Endodermal cell (in vitro differentiated cells): Measurements from ENCODE around the gene BDKRB1. TPM values are rescaled to one million over a fixed set of nuclear protein-coding genes. Genes with fewer than 3 reads are reported as not detected.

Experiments
- DNase-seq: peaks from one replicate; pipeline ENCODE4 v3.0.0-alpha.2; 2017
- H3K27ac ChIP-seq: 2 replicates; pipeline ENCODE4 v1.5.1; 2013; ENCODE audit warnings: mild to moderate bottlenecking, low read depth, low read length, moderate library complexity
- H3K27me3 ChIP-seq: 2 replicates; pipeline ENCODE4 v1.6.1; 2013; ENCODE audit warnings: mild to moderate bottlenecking, low read length, moderate library complexity; ENCODE audit not compliant: insufficient read depth, control insufficient read depth, poor library complexity, severe bottlenecking
- H3K36me3 ChIP-seq: 2 replicates; pipeline ENCODE4 v1.7.0; 2013; ENCODE audit warnings: mild to moderate bottlenecking, low read length, moderate library complexity; ENCODE audit not compliant: control insufficient read depth, insufficient read depth
- H3K4me1 ChIP-seq: one replicate; pipeline ENCODE4 v1.7.0; 2013; ENCODE audit warnings: low read length; ENCODE audit not compliant: control insufficient read depth, insufficient read depth
- H3K4me3 ChIP-seq: 2 replicates; pipeline ENCODE4 v1.5.1; 2013; ENCODE audit warnings: mild to moderate bottlenecking, low read length, moderate library complexity
- H3K9ac ChIP-seq: 2 replicates; pipeline ENCODE4 v1.6.1; 2013; ENCODE audit warnings: mild to moderate bottlenecking, low read length, moderate library complexity; ENCODE audit not compliant: poor library complexity, severe bottlenecking; ENCODE audit errors: extremely low read depth
- H3K9me3 ChIP-seq: 2 replicates; pipeline ENCODE4 v1.6.1; 2013; ENCODE audit warnings: mild to moderate bottlenecking, low read length, moderate library complexity; ENCODE audit not compliant: control insufficient read depth
- H3K27ac Mint-ChIP-seq: 2 replicates; pipeline ENCODE4 v1.8.0; 2020; ENCODE audit warnings: mixed read lengths
- H3K27me3 Mint-ChIP-seq: 2 replicates; pipeline ENCODE4 v1.8.0; 2021; ENCODE audit warnings: mild to moderate bottlenecking, mixed read lengths; ENCODE audit not compliant: insufficient read depth
- H3K36me3 Mint-ChIP-seq: 2 replicates; pipeline ENCODE4 v1.8.0; 2020; ENCODE audit warnings: low read depth, mixed read lengths
- H3K4me1 Mint-ChIP-seq: 2 replicates; pipeline ENCODE4 v1.8.0; 2020; ENCODE audit warnings: mixed read lengths
- H3K4me3 Mint-ChIP-seq: 2 replicates; pipeline ENCODE4 v1.8.0; 2020; ENCODE audit warnings: mild to moderate bottlenecking, moderate library complexity, mixed read lengths
- H3K9me3 Mint-ChIP-seq: 2 replicates; pipeline ENCODE4 v1.8.0; 2020; ENCODE audit warnings: mild to moderate bottlenecking, mixed read lengths
- CTCF ChIP-seq: fragments of 200-600 bp; sonication (generic); conservative IDR thresholded peaks from 2 replicates; pipeline ENCODE4 v1.5.0; 2021; ENCODE audit warnings: antibody characterized with exemption, mild to moderate bottlenecking
- WGBS, 2 experiments: methylation state at CpG; one replicate each; pipeline versions ENCODE4 v1.1.5 to v1.1.7; 2013; ENCODE audit warnings: missing lambda C conversion rate in 2 of 2, mixed read lengths in 1 of 2; ENCODE audit not compliant: insufficient coverage in 1 of 2, insufficient read length in 1 of 2; 5-methylcytosine and 5-hydroxymethylcytosine counted together
- total RNA-seq, 2 donors: library from RNA; stranded (reverse); fragmentation: NEBNext Ultra II Directional in 1 of 2; extraction: Animal tissue kit (Norgen Biotek cat#: 25700) in 1 of 2; gene quantifications; 2 replicates in 1 of 2; 3 replicates in 1 of 2; pipeline ENCODE4 v1.2.1, GENCODE V29; 2021

The BDKRB1 gene
- total RNA-seq, 2 donors from 2014 or later = 0.24 TPM; not detected in 1

- peaks cover 4% of the 10 kb centered on the region for H3K36me3 Mint-ChIP-seq
- Histone ChIP-seq H3K4me3 (no peak overlapping the region), H3K27me3 (no peaks in the 10 kb centered on the region), H3K27ac (no peak overlapping the region), H3K9ac (no peak overlapping the region), H3K4me1 (no peaks in the 10 kb centered on the region), H3K36me3 (no peaks in the 10 kb centered on the region), H3K9me3 (peaks cover 35% of the 10 kb centered on the region)
- H3K27ac Mint-ChIP-seq = no peak overlapping the region
- peaks cover 37% of the 10 kb centered on the region for H3K9me3 Mint-ChIP-seq
- 87 to 92% methylated on average over 3 to 5 of the region's 5 CpGs for WGBS, 2 experiments
- peaks cover 13% of the 10 kb centered on the region for H3K4me1 Mint-ChIP-seq
- H3K4me3 Mint-ChIP-seq = no peak overlapping the region
- H3K27me3 Mint-ChIP-seq = peaks cover 3% of the 10 kb centered on the region
- no peak for TF ChIP-seq CTCF
- DNase-seq = no peak
These were observed 18.1 kb downstream of the BDKRB1 start for GRCh38 chr14:96274122-96274521.

- DNase-seq = no peak
- peaks cover 35% of the 10 kb centered on the region for H3K9me3 ChIP-seq
- no peak overlapping the region for H3K27ac ChIP-seq
- no peak for TF ChIP-seq CTCF
- no peaks in the 10 kb centered on the region for H3K4me1 ChIP-seq
- peaks cover 37% of the 10 kb centered on the region for H3K9me3 Mint-ChIP-seq
- H3K36me3 Mint-ChIP-seq = peaks cover 6% of the 10 kb centered on the region
- H3K4me3 Mint-ChIP-seq = no peak overlapping the region
- H3K36me3 ChIP-seq = no peaks in the 10 kb centered on the region
- no peaks in the 10 kb centered on the region for H3K27me3 ChIP-seq
- H3K9ac ChIP-seq = no peak overlapping the region
- H3K27me3 Mint-ChIP-seq = peaks cover 3% of the 10 kb centered on the region
- H3K4me1 Mint-ChIP-seq = peaks cover 13% of the 10 kb centered on the region
- H3K27ac Mint-ChIP-seq = no peak overlapping the region
- 95 to 96% methylated on average over 6 of the region's 6 CpGs for WGBS, 2 experiments
- H3K4me3 ChIP-seq = no peak overlapping the region
These were observed 18.5 kb downstream of the BDKRB1 start for GRCh38 chr14:96274543-96274942.

GRCh38 chr14:96275177-96276112 lies 19.4 kb downstream of the BDKRB1 start:
- no peaks in the 10 kb centered on the region for H3K36me3 ChIP-seq
- Mint-ChIP-seq H3K4me1 (peaks cover 11% of the 10 kb centered on the region), H3K4me3 (no peak overlapping the region), H3K9me3 (peaks cover 37% of the 10 kb centered on the region), H3K36me3 (peaks cover 6% of the 10 kb centered on the region), H3K27ac (no peak overlapping the region), H3K27me3 (peaks cover 3% of the 10 kb centered on the region)
- no peak overlapping the region for H3K9ac ChIP-seq
- H3K27ac ChIP-seq = no peak overlapping the region
- no peaks in the 10 kb centered on the region for H3K27me3 ChIP-seq
- peak; percentile 98 for TF ChIP-seq CTCF
- WGBS, 2 experiments = 31 to 34% methylated on average over 7 to 17 of the region's 17 CpGs
- no peaks in the 10 kb centered on the region for H3K4me1 ChIP-seq
- no peak overlapping the region for H3K4me3 ChIP-seq
- peaks cover 35% of the 10 kb centered on the region for H3K9me3 ChIP-seq
- peak; percentile 88 for DNase-seq
